ENCODE results near the gene LSAMP.

- TF ChIP-seq CTCF (IDR thresholded peaks at IDR 0.05) (no peak), EZH2 (IDR thresholded peaks at IDR 0.05; ENCODE audit: borderline replicate concordance, insufficient read depth, low read depth, low read length, poor library complexity, severe bottlenecking) (no peak)
These were observed 641.1 kb downstream of the LSAMP start for GRCh38 chr3:115804200-115804599.
